Measurements from ENCODE around the gene DHX38.

DHX38 gene

DNA sequence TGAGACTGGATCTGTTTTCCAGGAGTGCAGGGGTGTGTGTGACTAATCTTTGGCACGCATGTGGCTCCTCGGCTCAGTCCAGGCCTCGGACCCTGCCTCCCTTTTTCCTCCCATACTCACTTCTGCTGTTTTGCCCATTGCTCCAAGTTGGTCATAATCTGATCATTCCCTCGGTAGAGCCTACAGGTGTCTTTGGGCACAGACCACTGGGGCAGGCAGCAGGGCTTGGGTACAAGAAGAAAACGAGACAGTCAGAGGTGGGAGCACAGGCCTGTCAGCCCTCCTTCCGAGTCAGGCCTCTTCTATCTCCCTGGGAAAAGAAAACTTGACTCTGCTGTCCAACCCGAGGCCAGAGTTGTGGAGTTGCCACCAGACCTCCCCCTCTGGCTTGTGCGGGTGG, 29.8 kb downstream of the DHX38 start:
- no peak for DNase-seq

DNA sequence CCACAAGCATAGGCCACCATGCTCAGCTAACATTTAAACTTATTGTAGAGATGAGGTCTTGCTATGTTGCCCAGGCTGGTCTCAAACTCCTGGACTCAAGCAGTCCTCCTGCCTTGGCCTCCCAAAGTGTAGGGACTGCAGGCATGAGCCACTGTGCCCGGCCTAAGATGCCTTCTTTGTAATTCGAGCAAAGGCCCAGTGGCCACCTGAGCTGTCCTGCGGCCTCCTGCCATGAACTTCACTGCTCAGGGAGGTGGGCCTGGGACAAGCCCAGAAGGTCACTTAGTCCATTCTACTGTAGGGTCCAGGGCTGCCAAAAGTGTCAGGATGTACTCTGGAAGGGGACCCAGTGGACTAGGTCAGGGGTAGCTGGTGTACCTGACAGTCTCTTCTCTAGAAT, 30.5 kb downstream of the DHX38 start:
- DNase-seq: no peak

DNA sequence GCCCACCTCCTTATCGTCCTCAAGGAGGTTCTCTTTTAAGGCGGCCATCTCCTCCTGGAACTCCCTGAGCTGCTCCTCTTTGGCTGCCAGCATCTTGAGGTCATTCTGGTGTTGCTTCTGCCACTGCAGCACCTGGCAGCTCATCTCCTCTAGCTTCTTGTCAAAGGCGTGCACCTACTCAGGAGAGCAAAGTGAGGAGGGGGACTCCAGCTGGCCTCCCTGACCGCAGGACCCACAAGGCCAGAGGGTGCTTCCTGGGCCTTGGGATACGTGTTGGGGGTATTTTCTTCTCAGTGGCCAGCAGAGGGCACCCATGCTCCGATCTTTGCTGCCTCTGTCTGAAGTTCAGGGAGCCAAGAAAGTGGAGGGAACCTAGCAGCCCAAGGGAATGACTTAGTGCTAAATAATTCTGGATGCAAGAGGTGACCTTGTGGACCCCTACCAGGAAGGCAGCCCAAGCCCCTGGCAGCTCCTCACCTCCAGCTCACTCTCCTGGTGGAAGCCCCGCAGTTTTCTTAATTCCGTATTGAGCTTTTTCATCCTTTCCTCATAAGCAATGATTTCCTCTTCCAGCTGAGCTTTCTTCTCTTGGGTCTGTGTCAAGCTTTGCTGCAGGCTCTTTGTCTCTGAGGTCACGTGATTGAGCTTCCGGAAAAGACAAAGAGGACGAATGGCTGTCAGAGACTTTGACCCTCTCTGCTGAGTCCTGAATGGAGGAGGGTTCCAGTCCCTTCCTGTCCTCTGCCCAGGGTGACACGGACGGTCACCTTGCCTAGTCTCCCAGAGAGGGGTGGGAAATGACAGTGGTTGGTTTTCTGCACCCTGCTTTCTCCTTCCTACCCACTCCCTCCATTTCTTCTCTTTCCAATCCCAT, 31.4 kb downstream of the DHX38 start:
- DNase-seq: peak; percentile 74

DNA sequence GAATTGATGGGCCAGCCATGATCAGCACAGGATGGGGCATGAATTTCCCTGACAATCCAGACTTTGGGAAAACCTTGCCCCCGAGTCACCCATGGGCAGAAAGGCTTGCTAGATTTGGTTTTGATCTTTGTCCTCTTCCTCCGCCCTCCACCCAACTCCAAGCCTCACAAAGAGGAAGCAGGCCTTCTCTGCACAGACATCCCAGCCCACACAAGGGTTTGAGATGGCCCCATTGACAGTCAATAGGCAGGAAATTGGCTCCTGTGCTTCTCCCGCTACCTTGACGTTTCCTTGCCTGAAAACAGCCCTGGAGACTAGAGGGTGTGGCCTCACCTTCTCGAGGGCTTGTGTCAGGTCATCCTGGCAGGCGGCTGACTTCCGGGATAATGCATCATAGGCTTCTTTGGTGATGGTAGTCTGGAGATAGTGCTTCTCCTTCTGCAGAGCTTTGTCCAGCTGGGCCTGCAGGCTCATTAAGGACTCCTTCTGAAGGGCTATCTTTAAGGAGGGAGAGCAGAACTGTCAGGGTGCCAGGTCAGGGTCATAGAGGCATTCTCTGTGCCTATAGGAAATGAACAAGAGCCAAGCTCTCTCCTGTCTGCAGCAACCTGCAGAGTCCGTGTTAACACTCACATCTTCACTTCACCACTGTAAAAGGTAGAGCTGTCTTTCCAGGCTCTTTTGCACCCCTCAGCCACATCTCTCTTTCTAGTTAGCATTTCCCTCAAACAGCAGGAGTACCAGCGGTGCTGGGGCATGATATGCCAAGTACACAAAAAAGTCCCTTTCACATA, 32.2 kb downstream of the DHX38 start:
- no peak for DNase-seq

DNA sequence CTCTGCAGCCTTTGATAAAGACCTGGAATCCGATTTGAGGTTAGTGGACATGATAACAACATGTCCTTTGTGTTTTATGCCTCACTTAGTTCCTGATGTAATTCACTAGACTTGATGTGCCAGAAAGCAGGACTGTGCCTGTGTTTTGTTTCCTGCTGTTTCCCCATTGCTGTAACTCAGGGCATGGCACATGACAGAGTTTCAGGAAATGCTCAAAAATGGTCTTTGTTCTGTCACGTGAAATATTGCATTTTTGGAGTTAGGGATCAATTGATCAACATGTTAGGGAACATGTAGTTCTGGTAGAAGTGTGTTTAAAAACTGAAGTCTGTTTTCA, 32.8 kb downstream of the DHX38 start:
- no peak for DNase-seq

DNA sequence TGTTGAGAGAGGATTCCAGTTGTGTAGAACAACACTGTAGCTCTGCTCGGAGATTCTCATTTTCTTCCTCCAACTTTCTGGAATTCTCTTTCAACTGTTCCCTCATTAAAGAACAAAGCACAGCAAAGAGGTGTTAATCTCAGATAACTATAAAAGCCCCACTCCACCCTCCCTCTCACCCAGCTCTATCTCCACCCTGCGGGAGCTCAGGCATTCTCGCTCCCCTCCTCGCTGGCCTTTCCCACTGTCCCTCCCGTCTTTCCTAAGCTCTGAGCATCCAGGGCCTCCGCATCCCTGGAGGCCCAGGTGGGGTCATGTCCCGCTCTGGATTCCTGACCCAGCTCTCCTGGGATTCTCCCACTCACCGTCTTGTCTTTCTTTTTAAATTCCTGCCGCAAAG, 35.1 kb downstream of the DHX38 start:
- no peak for DNase-seq

DNA sequence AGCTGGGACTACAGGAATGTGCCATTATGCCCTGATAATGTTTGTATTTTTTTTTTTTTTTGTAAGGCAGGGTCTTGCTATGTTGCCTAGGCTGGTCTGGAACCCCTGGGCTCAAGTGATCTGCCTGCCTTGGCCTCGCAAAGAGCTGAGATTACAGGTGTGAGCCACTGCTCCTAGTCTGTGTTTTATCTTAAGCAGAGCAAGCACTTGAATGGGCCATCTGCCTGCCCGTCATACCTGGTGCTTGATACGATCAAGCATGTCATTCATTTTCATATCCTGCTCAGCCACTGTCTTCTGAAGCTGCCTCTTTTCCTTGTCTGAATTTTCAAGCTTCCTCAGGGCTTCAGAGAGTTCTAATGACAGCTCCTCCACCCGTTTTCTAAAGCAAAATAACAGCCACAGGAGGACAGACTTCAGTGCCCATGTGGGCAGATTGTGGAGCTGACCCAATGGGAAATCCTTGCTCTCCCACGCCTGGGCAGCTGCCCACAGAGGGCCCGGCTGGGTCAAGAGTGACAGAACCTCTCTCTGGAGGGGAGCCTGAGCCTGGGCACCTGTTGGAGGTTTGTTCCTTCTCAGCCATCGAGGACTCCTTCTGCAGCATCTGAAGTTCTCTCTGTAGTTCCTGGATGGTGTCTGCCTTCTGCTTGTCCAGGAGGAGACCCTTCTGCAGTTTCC, 36.5 kb downstream of the DHX38 start:
- no peak for DNase-seq

DNA sequence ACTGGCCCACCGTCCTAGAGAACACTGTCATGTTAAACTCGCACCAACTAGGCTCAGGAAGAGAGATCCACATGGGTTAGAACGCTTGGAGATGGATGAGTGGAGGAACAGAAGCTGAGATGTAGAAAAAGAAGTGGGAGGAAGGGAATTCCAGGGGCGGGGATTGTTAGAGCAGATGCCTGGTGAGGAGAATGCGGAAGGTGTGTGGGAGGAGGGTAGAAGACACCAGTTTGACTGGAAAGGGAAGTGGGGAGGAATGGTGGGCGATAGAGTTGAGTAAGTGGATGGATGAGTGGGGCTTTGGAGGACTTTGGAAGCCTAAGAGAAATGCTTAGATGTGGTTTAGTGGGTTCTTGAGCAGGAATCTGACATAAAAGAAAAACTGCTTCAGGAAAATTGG, 37.4 kb downstream of the DHX38 start:
- no peak for DNase-seq

DNA sequence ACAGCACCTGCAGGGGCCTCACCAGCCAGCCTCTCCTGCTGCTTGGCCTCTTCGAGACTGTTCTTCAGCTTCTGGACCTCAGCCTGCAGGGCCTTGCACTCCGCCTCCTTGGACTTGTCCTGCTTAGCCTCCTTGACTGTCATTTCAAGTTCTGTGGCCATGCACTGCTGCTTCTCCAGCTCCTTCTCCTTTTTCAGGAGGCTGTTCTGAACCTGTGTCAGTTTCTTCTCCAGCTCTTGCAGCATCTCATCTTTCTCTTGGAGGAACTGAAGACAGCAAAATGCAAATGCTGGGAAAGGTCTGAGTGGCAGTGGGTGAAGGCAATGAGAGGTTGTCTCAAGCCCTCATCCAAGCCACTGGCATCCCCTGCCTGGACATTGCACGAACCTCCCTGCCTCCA, 39.1 kb downstream of the DHX38 start:
- DNase-seq: no peak

DNA sequence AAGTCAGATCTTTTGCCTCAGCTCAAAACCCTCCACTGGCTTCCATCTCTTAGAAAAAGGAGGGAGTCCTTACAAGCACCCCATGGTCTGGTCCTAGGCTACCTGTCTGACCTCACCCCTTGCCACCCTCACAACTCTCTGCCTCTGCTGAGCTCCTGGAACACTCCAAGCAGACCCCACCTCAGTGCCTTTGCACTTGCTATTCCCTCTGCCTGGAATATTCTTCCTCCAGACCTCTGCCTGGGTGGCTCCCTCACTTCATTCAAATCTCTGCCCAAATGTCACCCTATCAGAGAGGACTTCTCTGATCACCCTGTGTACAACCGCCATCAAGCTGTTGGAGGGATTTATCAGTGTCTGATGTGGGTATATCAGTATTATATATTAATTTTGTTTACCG, 40.9 kb downstream of the DHX38 start:
- DNase-seq: no peak

DNA sequence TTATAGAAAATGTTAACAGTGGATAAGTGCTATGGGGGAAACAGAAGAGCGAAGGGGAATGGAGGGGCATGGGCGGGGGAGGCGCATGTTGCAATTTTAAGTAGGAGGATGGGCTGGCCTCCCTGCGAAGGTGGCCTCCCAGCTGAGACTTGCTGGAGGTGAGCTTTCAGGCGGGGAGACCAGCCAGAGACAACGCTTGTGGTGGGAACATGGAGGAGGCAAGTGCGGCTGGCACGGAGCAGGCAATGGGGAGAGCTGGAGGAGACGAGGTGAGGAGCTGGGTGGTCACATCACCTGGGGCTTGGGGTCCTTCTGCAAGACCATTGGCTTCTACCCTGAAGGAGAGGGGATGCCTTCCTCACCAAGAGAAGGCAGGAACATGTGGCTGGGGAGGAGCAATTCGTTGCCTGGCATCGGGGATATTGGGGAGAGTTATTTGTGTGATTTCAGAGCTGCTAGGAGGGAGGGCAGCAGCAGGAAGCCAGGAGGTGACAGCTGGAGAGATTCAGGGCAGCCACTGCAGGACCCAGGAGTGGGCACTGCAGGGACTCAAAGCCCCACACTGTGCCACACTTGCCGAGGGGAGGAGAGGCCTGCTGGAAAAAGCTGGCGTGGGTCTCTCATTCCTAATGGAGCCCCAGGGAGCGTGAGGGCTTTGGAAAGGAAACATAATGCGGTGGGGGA, 43.9 kb downstream of the DHX38 start:
- DNase-seq: no peak

DNA sequence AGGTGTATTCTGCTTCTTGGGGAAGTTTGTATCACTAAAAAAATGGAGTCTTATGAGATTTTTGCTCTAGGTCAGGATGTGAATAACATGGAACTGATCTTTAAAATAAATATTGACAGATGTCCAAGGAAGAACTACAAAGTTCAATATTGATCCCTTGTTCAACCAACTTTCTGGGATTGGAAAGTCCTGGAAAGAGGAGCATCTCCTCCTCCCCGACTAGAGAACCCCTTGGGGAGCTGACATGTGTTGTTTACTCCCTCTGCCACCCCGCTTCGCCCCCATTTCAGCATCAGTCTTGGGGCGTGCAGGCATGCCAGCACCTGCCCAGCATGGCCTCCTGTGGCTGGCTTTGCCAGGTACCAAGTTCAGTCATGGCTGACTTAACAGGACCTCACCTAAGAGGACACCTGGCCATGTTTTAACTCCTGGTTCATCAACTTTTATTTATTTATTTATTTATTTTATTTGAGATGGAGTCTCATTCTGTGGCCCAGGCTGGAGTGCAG, 44.5 kb downstream of the DHX38 start:
- DNase-seq: no peak

DNA sequence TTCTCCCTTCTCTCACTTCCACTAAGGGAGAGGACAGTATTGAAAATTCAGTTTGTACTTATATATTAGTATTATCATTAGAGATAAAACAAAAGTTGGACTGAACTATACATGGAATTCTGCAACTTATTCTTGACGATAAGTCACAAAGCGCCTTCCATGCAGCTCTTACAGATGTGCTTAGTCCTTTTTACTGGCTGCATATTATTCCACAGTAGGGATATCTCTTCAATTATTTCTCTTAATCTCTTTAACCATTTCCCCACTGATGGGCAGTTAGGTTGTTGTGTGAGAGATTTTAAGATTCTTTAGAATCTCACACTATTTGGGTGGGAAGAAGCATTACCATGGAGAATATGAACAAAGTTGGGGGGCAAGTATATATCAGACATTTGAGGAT, 46.3 kb downstream of the DHX38 start:
- DNase-seq: no peak

DNA sequence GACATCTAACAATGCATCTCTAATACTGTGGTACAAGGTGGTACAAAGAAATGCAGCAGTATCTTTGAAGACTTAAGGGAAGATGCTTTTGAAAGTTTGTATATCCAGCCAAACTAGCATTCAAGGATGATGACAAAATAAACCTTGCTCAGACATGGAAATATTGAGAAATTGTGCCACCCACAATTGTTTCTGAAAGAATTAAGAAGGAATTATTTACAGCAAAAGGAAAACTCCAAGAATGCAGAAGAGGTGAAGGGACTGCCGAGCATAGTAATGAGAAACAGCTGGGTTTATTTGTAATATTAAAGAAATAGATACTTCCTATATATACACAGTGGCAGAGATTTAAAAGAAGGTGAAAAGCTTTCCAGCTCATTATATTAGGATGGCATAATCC, 48.8 kb downstream of the DHX38 start:
- no peak for DNase-seq

DNA sequence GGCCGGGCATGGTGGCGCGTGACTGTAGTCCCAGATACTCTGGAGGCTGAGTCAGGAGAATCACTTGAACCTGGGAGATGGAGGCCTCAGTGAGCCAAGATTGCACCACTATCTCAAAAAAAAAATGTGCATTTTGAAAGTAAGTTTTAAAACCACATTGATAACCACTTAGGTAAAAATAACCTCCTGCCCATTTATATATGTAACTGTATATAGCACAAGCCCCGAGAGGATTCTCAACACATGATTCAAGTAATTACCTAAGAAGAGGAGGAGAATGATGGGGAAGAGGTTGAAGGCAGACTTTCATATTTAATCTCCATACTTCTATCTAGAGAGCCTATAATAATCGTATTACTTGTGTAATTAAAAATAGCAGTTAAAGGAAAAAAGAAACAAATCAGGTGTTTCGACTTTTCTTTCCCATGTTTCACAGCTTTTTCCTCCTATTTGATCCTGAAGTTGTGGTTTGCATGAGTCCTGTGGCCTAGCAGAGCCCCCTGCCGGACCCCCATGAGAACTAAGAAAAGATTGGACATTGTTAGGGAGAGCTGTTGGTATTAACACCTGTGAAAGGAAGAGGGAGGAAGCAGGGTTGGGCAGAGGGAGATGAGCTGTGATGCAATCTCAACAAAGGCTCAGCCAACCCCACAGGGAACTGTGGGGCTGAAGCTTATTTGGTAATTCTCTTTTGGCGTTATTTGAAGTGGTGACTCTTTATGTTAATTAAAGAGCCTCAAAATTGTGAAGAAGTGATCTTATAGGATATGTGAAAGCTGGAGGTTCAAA, 56.2 kb downstream of the DHX38 start:
- DNase-seq: no peak

DNA sequence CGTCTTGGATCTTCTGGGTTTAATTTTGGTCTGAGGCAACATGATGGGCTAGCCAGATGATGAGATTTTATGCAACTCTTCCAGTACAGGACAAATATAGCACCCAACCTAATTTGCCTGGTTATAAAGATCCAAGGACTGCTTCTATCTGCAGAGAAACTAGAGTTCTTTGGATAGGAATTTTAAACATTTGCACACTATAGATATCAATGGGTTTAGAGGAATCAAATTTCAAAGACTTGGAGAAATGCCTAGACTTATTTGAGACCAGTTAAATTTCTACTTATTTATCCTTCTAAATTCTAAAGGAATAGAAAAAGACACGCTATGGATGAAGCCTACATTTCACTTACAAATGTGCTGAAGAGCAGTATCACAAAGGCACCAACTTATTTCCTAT, 65.7 kb downstream of the DHX38 start:
- DNase-seq: no peak

DNA sequence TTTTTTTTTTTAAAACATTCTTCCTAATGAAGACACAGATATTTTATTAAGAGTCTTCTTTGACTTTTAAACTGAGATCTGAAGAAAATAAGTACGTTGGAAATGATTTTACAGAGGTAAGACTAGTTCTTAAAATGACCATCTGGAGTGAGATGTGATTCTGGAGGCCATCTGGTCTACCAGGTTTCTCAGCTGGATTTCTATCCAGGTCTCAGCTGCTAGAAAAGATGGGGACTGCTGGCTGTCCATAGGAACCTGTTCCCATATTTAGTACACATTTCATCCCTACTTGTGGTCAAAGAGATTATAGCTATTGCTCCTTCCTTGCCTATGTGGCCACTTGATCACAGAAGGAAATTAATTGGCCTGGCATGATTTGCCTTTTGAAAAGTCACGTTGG, 66.2 kb downstream of the DHX38 start:
- no peak for DNase-seq

DNA sequence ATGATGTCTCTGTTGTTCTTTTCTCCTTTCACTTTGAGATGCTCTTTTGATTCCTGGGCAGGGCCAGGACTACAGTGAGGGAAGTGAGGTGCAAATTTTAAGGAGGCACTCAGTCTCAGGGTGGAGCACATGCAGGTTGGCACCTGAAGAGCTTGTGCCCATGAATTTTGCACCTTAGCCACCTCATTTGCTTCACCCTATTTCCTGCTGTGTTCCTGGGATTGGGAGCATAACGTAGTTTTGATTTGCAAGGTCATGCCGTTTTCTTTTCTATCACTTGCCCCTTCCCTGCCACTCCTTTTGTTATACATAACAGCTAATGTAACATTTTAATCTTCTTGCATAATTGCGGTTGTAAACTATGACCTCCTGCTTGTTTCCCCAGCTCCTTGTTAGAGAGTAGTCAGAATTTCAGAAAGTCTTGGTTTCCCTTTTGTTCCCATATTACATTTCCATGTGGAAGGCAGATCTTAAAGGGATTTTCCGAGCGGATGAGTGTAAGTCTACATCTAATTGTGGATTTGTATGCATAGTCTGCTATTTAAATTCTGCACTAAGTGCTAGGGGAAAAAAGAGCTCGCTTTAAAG, 68.6 kb downstream of the DHX38 start:
- no peak for DNase-seq
